Measurements from ENCODE around the gene CIDEC. TPM values are rescaled to one million over a fixed set of nuclear protein-coding genes. Genes with fewer than 3 reads are reported as not detected.
"Not testable (repeated sequence)": the region's sequence is repeated elsewhere in the genome, so short reads cannot be mapped to it uniquely, and the experiment has no call there.

CIDEC gene
- total RNA-seq, 1 donor from 2014 or later = 0.60 TPM

GRCh38 chr3:9875448-9875847 lies 4.6 kb downstream of the CIDEC start:
- H3K9me3 Mint-ChIP-seq = no peaks in the 10 kb centered on the region
- H3K4me3 Mint-ChIP-seq = no peak overlapping the region
- no peaks in the 10 kb centered on the region for H3K36me3 Mint-ChIP-seq
- H3K27ac Mint-ChIP-seq = peak overlapping the region; percentile 8
- TF ChIP-seq, protein P1, sequence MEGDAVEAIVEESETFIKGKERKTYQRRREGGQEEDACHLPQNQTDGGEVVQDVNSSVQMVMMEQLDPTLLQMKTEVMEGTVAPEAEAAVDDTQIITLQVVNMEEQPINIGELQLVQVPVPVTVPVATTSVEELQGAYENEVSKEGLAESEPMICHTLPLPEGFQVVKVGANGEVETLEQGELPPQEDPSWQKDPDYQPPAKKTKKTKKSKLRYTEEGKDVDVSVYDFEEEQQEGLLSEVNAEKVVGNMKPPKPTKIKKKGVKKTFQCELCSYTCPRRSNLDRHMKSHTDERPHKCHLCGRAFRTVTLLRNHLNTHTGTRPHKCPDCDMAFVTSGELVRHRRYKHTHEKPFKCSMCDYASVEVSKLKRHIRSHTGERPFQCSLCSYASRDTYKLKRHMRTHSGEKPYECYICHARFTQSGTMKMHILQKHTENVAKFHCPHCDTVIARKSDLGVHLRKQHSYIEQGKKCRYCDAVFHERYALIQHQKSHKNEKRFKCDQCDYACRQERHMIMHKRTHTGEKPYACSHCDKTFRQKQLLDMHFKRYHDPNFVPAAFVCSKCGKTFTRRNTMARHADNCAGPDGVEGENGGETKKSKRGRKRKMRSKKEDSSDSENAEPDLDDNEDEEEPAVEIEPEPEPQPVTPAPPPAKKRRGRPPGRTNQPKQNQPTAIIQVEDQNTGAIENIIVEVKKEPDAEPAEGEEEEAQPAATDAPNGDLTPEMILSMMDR (conservative IDR thresholded peaks at IDR 0.05) = no peak
- H3K4me1 Mint-ChIP-seq (ENCODE audit: unreplicated experiment) = peaks cover 16% of the 10 kb centered on the region
- H3K27me3 Mint-ChIP-seq = peaks cover 3% of the 10 kb centered on the region
- no peak for DNase-seq (ENCODE audit: extremely low spot score, unreplicated experiment)

- not testable (repeated sequence) for DNase-seq (ENCODE audit: extremely low spot score, unreplicated experiment); H3K27me3 Mint-ChIP-seq; H3K9me3 Mint-ChIP-seq; H3K27ac Mint-ChIP-seq; H3K4me3 Mint-ChIP-seq; H3K36me3 Mint-ChIP-seq
- H3K4me1 Mint-ChIP-seq (ENCODE audit: unreplicated experiment) = peaks cover 16% of the 10 kb centered on the region
These were observed 8.0 kb downstream of the CIDEC start for GRCh38 chr3:9872067-9872466.

GRCh38 chr3:9870978-9871377 lies 9.1 kb downstream of the CIDEC start:
- Mint-ChIP-seq H3K9me3 (no peaks in the 10 kb centered on the region), H3K4me1 (ENCODE audit: unreplicated experiment) (peaks cover 16% of the 10 kb centered on the region), H3K36me3 (no peaks in the 10 kb centered on the region), H3K27me3 (no peaks in the 10 kb centered on the region), H3K4me3 (no peak overlapping the region), H3K27ac (no peak overlapping the region)
- no peak for DNase-seq (ENCODE audit: extremely low spot score, unreplicated experiment)
- TF ChIP-seq, protein P1 (conservative IDR thresholded peaks at IDR 0.05) = no peak

- Mint-ChIP-seq H3K36me3 (no peaks in the 10 kb centered on the region), H3K27ac (no peak overlapping the region), H3K4me1 (ENCODE audit: unreplicated experiment) (peaks cover 8% of the 10 kb centered on the region), H3K9me3 (no peaks in the 10 kb centered on the region), H3K4me3 (no peak overlapping the region), H3K27me3 (no peaks in the 10 kb centered on the region)
- TF ChIP-seq, protein P1 (conservative IDR thresholded peaks at IDR 0.05) = no peak
- no peak for DNase-seq (ENCODE audit: extremely low spot score, unreplicated experiment)
These were observed 10.1 kb downstream of the CIDEC start for GRCh38 chr3:9869955-9870354.

DNA sequence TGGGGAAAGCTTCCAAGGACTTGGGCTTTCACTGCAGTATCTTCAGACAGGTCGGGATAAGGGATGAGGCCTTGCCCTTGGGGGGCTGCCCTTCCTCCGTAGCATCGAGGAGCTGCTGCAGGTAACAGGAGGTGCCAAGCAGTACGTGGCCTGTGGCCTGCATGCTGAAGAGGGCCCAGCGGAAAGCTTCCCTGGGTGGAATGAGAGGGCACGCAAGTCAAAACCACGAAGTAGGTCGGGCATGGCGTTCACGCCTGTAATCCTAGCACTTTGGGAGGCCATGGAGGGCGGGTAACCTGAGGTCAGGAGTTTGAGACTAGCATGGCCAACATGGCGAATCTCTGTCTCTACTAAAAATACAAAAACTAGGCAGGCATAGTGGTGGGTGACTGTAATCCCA lies 12.9 kb downstream of the CIDEC start:
- H3K27ac Mint-ChIP-seq = no peak overlapping the region
- H3K4me3 Mint-ChIP-seq = no peak overlapping the region
- TF ChIP-seq, protein P1 (conservative IDR thresholded peaks at IDR 0.05) = no peak
- no peaks in the 10 kb centered on the region for H3K27me3 Mint-ChIP-seq
- no peaks in the 10 kb centered on the region for H3K9me3 Mint-ChIP-seq
- H3K4me1 Mint-ChIP-seq (ENCODE audit: unreplicated experiment) = peaks cover 6% of the 10 kb centered on the region
- DNase-seq (ENCODE audit: extremely low spot score, unreplicated experiment) = no peak
- no peaks in the 10 kb centered on the region for H3K36me3 Mint-ChIP-seq

- peaks cover 9% of the 10 kb centered on the region for H3K4me1 Mint-ChIP-seq (ENCODE audit: unreplicated experiment)
- H3K9me3 Mint-ChIP-seq = no peaks in the 10 kb centered on the region
- no peak for DNase-seq (ENCODE audit: extremely low spot score, unreplicated experiment)
- no peak overlapping the region for H3K4me3 Mint-ChIP-seq
- no peaks in the 10 kb centered on the region for H3K36me3 Mint-ChIP-seq
- no peaks in the 10 kb centered on the region for H3K27me3 Mint-ChIP-seq
- no peak overlapping the region for H3K27ac Mint-ChIP-seq
- TF ChIP-seq, protein P1 (conservative IDR thresholded peaks at IDR 0.05) = no peak
These were observed 13.4 kb downstream of the CIDEC start for GRCh38 chr3:9866639-9867038.

- not testable (repeated sequence) for H3K27ac Mint-ChIP-seq; H3K27me3 Mint-ChIP-seq; H3K4me3 Mint-ChIP-seq; DNase-seq (ENCODE audit: extremely low spot score, unreplicated experiment); H3K36me3 Mint-ChIP-seq; H3K4me1 Mint-ChIP-seq (ENCODE audit: unreplicated experiment); H3K9me3 Mint-ChIP-seq
These were observed 14.9 kb downstream of the CIDEC start for GRCh38 chr3:9865125-9865637.

Measured in type B pancreatic cell (in vitro differentiated cells).